HepG2 (cell line): ENCODE results near the gene CTIF.

Experiments used
- CEBPB ChIP-seq: IDR thresholded peaks from 2 replicates; pipeline ENCODE4 v1.6.1; 2011; ENCODE audit warnings: low read depth, low read length, improper control_type of control experiment, borderline replicate concordance
- KDM5B ChIP-seq: sonication (generic); formaldehyde crosslinking; IDR thresholded peaks from 2 replicates; pipeline ENCODE4 v1.4.0; 2020; ENCODE audit warnings: missing genetic modification reagents, mild to moderate bottlenecking, borderline replicate concordance
- POLR2A ChIP-seq, 2 experiments: IDR thresholded peaks; 2 replicates each; pipeline ENCODE4 v1.6.1; 2011; ENCODE audit warnings: low read depth in 2 of 2, low read length in 2 of 2, mild to moderate bottlenecking in 1 of 2, moderate library complexity in 1 of 2; ENCODE audit not compliant: insufficient read depth in 1 of 2
- ZMYM2 ChIP-seq: sonication (generic); formaldehyde crosslinking; IDR thresholded peaks from 2 replicates; pipeline ENCODE4 v1.8.0; 2022; ENCODE audit warnings: mild to moderate bottlenecking, missing genetic modification reagents
- ZNF33B ChIP-seq: sonication (generic); formaldehyde crosslinking; IDR thresholded peaks from 2 replicates; pipeline ENCODE4 v1.5.1; 2020; ENCODE audit warnings: mild to moderate bottlenecking, missing genetic modification reagents

DNA sequence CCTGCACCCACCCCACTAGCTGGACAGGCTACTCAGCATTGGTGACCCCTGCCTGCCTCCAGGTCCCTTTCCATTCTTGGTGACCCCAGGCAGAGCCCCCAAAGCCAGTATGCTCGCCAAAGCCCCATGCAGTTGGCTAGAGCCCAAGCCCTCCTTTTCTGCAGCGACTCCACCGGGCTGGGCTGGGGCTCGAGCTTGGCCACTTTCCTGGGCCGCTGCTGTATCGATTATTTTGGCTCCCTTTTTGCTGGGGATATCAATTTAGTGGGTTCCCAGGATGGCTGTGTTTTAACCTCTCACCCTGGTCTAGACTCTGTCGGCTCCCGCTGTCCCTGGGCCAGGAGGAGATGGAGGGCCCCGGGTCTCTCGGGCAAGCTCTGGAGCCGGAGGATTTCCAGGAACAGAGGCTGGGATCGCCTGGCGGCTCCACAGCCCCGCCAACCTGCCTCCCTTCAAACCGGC is 335.9 kb downstream of the CTIF start:
- no peak for TF ChIP-seq CEBPB
- no peak for TF ChIP-seq POLR2A (IDR thresholded peaks at IDR 0.05; ENCODE audit: insufficient read depth in 1 of 2, low read depth in 2 of 2, low read length in 2 of 2)
- no peak for TF ChIP-seq ZMYM2 (CRISPR knock-in tag)
- TF ChIP-seq KDM5B (CRISPR knock-in tag): no peak
- no peak for TF ChIP-seq ZNF33B (CRISPR knock-in tag)
